IMR-90 (cell line): ENCODE data around the gene RAB37. TPM values are rescaled to one million over a fixed set of nuclear protein-coding genes. Genes with fewer than 3 reads are reported as not detected.

ENCODE experiments used
- ATAC-seq: fragments of 200-7000 bp; cut with Tn5 transposase; 2 replicates; pipeline ENCODE4 v1.9.1; 2020; ENCODE audit warnings: low read depth, mild to moderate bottlenecking, moderate library complexity
- BruUV-seq: library from RNA; stranded (reverse); fragments of 400-500 nt; replicated peaks from 2 replicates; lab custom pipeline; 2021; lab: Mats Ljungman, UMichigan
- CTCF ChIA-PET: fragments of 300-600 bp; formaldehyde crosslinking; extraction: SDS; loops from one replicate; lab custom pipeline; 2021; ENCODE audit warnings: antibody characterized with exemption; lab: Yijun Ruan, JAX
- POLR2A ChIA-PET: fragments of 300-600 bp; sonication (Branson Sonifier 250); formaldehyde crosslinking; loops from one replicate; lab custom pipeline; 2022; ENCODE audit warnings: antibody characterized with exemption; ENCODE audit not compliant: unreplicated experiment; lab: Charles Lee
- DNase-seq: peaks from one replicate; pipeline ENCODE4 v3.0.0; 2013
- H2AFZ ChIP-seq: replicated peaks from 2 replicates; pipeline ENCODE3; 2013; ENCODE audit warnings: low read length, mild to moderate bottlenecking; ENCODE audit not compliant: poor library complexity
- H2AK5ac ChIP-seq: 2 replicates; pipeline ENCODE4 v1.6.1; 2013; ENCODE audit warnings: low read depth, low read length, inconsistent platforms
- H2AK9ac ChIP-seq: replicated peaks from 2 replicates; pipeline ENCODE3; 2013; ENCODE audit warnings: mild to moderate bottlenecking, low read depth, low read length, moderate library complexity; ENCODE audit not compliant: poor library complexity
- H2BK120ac ChIP-seq: 2 replicates; pipeline ENCODE4 v1.6.1; 2013; ENCODE audit warnings: low read depth, low read length, inconsistent platforms
- H2BK15ac ChIP-seq: 3 replicates; pipeline ENCODE4 v1.6.1; 2013; ENCODE audit warnings: low read depth, low read length, inconsistent platforms
- H2BK20ac ChIP-seq: 2 replicates; pipeline ENCODE4 v1.6.1; 2013; ENCODE audit warnings: low read depth, mild to moderate bottlenecking, inconsistent platforms, low read length, moderate library complexity
- H2BK5ac ChIP-seq: 2 replicates; pipeline ENCODE4 v1.6.1; 2013; ENCODE audit warnings: mild to moderate bottlenecking, low read depth, low read length, inconsistent platforms; ENCODE audit not compliant: poor library complexity, severe bottlenecking
- H3K14ac ChIP-seq: replicated peaks from 2 replicates; pipeline ENCODE4 v1.6.1; 2013; ENCODE audit warnings: low read depth, low read length, inconsistent platforms
- H3K18ac ChIP-seq: 2 replicates; pipeline ENCODE4 v1.6.1; 2013; ENCODE audit warnings: low read depth, low read length, control low read depth
- H3K23ac ChIP-seq: 2 replicates; pipeline ENCODE4 v1.6.1; 2013; ENCODE audit warnings: low read depth, low read length, inconsistent platforms
- H3K27ac ChIP-seq: 2 replicates; pipeline ENCODE4 v1.5.1; 2013; ENCODE audit warnings: mild to moderate bottlenecking, control low read depth, low read length; ENCODE audit not compliant: insufficient read depth
- H3K27me3 ChIP-seq: 2 replicates; pipeline ENCODE4 v1.6.1; 2013; ENCODE audit warnings: low read length; ENCODE audit not compliant: control insufficient read depth, insufficient read depth
- H3K36me3 ChIP-seq: 2 replicates; pipeline ENCODE4 v1.6.1; 2013; ENCODE audit warnings: low read length, mixed read lengths; ENCODE audit not compliant: control insufficient read depth, insufficient read depth
- H3K4ac ChIP-seq: 2 replicates; pipeline ENCODE4 v1.6.1; 2013; ENCODE audit warnings: low read depth, low read length, inconsistent platforms
- H3K4me1 ChIP-seq: 2 replicates; pipeline ENCODE4 v1.6.1; 2013; ENCODE audit warnings: low read length, mixed read lengths; ENCODE audit not compliant: control insufficient read depth, insufficient read depth
- H3K4me2 ChIP-seq: 2 replicates; pipeline ENCODE4 v1.6.1; 2013; ENCODE audit warnings: low read depth, mild to moderate bottlenecking, control low read depth, low read length, moderate library complexity
- H3K4me3 ChIP-seq: 2 replicates; pipeline ENCODE4 v1.5.1; 2013; ENCODE audit warnings: low read depth, mild to moderate bottlenecking, control low read depth, low read length, moderate library complexity; ENCODE audit not compliant: insufficient read depth
- H3K56ac ChIP-seq: 2 replicates; pipeline ENCODE4 v1.6.1; 2013; ENCODE audit warnings: low read length, inconsistent platforms; ENCODE audit not compliant: insufficient read depth; ENCODE audit errors: extremely low read depth
- H3K79me1 ChIP-seq, 2 experiments: 2 replicates each; pipeline ENCODE4 v1.6.1; 2013; ENCODE audit warnings: low read length in 2 of 2, inconsistent platforms in 1 of 2, low read depth in 1 of 2
- H3K9ac ChIP-seq: 2 replicates; pipeline ENCODE4 v1.6.1; 2013; ENCODE audit warnings: low read depth, low read length, control low read depth
- H3K9me1 ChIP-seq: 2 replicates; pipeline ENCODE4 v1.6.1; 2013; ENCODE audit warnings: low read length, inconsistent platforms; ENCODE audit not compliant: insufficient read depth
- H3K9me3 ChIP-seq: 2 replicates; pipeline ENCODE4 v1.6.1; 2013; ENCODE audit warnings: low read length; ENCODE audit not compliant: control insufficient read depth, insufficient read depth
- H4K20me1 ChIP-seq: 2 replicates; pipeline ENCODE4 v1.6.1; 2013; ENCODE audit warnings: low read length, inconsistent platforms; ENCODE audit not compliant: insufficient read depth
- H4K5ac ChIP-seq: 2 replicates; pipeline ENCODE4 v1.6.1; 2013; ENCODE audit warnings: mild to moderate bottlenecking, low read depth, low read length, control low read depth
- H4K8ac ChIP-seq, 2 experiments: 2 replicates each; pipeline ENCODE4 v1.6.1; 2013; ENCODE audit warnings: low read depth in 2 of 2, low read length in 2 of 2, control low read depth in 1 of 2, inconsistent platforms in 1 of 2
- H4K91ac ChIP-seq: 2 replicates; pipeline ENCODE4 v1.6.1; 2013; ENCODE audit warnings: low read depth, low read length, inconsistent platforms; ENCODE audit not compliant: insufficient read depth
- BHLHE40 ChIP-seq: fragments of 150-350 bp; IDR thresholded peaks from 2 replicates; pipeline ENCODE4 v1.6.1; 2016; ENCODE audit warnings: mild to moderate bottlenecking, low read depth, low read length
- CEBPB ChIP-seq: IDR thresholded peaks from 2 replicates; pipeline ENCODE4 v1.6.1; 2012; ENCODE audit warnings: low read depth, low read length, improper control_type of control experiment
- ELK1 ChIP-seq: fragments of 150-350 bp; IDR thresholded peaks from 2 replicates; pipeline ENCODE4 v1.6.1; 2016; ENCODE audit warnings: low read depth, mild to moderate bottlenecking, low read length, moderate library complexity, borderline replicate concordance
- MAFK ChIP-seq: IDR thresholded peaks from 2 replicates; pipeline ENCODE4 v1.6.1; 2012; ENCODE audit warnings: low read depth, low read length, improper control_type of control experiment
- MAZ ChIP-seq: IDR thresholded peaks from 2 replicates; pipeline ENCODE4 v1.6.1; 2012; ENCODE audit warnings: low read depth, mild to moderate bottlenecking, low read length, improper control_type of control experiment, moderate library complexity, borderline replicate concordance
- MXI1 ChIP-seq: IDR thresholded peaks from 2 replicates; pipeline ENCODE4 v1.6.1; 2012; ENCODE audit warnings: low read depth, mild to moderate bottlenecking, low read length, moderate library complexity, borderline replicate concordance
- NFE2L2 ChIP-seq: fragments of 150-350 bp; IDR thresholded peaks from 2 replicates; pipeline ENCODE4 v1.6.1; 2016; ENCODE audit warnings: low read depth, mild to moderate bottlenecking, low read length
- RAD21 ChIP-seq: IDR thresholded peaks from 2 replicates; pipeline ENCODE4 v1.6.1; 2012; ENCODE audit warnings: low read length, improper control_type of control experiment
- RCOR1 ChIP-seq: IDR thresholded peaks from 2 replicates; pipeline ENCODE4 v1.6.1; 2012; ENCODE audit warnings: mild to moderate bottlenecking, low read length, improper control_type of control experiment; ENCODE audit not compliant: insufficient replicate concordance
- USF2 ChIP-seq: fragments of 150-350 bp; IDR thresholded peaks from 2 replicates; pipeline ENCODE4 v1.6.1; 2017; ENCODE audit warnings: mild to moderate bottlenecking, antibody characterized with exemption, low read length, low read depth
- WGBS, 2 experiments: methylation state at CpG; one replicate each; pipeline versions ENCODE4 v1.1.5 to v1.1.7; 2013; ENCODE audit warnings: missing lambda C conversion rate in 2 of 2; ENCODE audit not compliant: insufficient read length in 1 of 2; ENCODE audit errors: extremely low coverage in 2 of 2; 5-methylcytosine and 5-hydroxymethylcytosine counted together
- dilution Hi-C: fragments of 300-500 bp; cut with HindIII; formaldehyde crosslinking; loops from one replicate; pipeline ENCODE4 v1.14.3; 2018; ENCODE audit warnings: low sequenced_read_pairs; ENCODE audit not compliant: unreplicated experiment
- in situ Hi-C: fragments of 300-500 bp; cut with MboI; formaldehyde crosslinking; loops from 3 replicates; pipeline ENCODE4 v1.14.3; 2019; ENCODE audit warnings: low sequenced_read_pairs, inconsistent platforms, mixed read lengths
- intact Hi-C: fragments of 100-400 bp; cut with micrococcal nuclease; formaldehyde crosslinking; loops from 2 replicates; pipeline ENCODE4 v1.10.0; 2022
- polyA plus RNA-seq, 3 experiments: library from polyadenylated mRNA; depleted of rRNA; stranded (reverse); fragments of >200 nt; gene quantifications; 2 replicates each; pipeline ENCODE4 v1.2.3, GENCODE V29; 2012; ENCODE audit warnings: low replicate concordance in 1 of 3
- total RNA-seq: library from RNA; depleted of rRNA; stranded (reverse); fragments of >200 nt; gene quantifications from 2 replicates; pipeline ENCODE4 v1.2.3, GENCODE V29; 2012

Gene RAB37
- total and polyA plus RNA-seq, 2 of the 4 experiments (the other 2 are of a cell fraction), result 0.19 TPM; not detected in 1

- Histone ChIP-seq H3K9me3 (no peaks in the 10 kb centered on the region), H4K20me1 (peaks cover 12% of the 10 kb centered on the region), H3K56ac (no peak overlapping the region), H3K9ac (no peak overlapping the region), H3K4ac (no peak overlapping the region), H4K8ac (no peak overlapping the region), H4K5ac (no peak overlapping the region), H3K79me1 (peaks cover 6 to 32% of the 10 kb centered on the region in 2 experiments), H2BK5ac (no peak overlapping the region), H2BK120ac (no peak overlapping the region), H2BK20ac (no peak overlapping the region), H2AFZ (no peak overlapping the region), H3K23ac (no peak overlapping the region), H3K18ac (no peak overlapping the region), H3K9me1 (peaks cover 9% of the 10 kb centered on the region), H3K4me1 (peaks cover 13% of the 10 kb centered on the region; the same call in 1 of the 2 replicates), H2BK15ac (no peak overlapping the region), H4K91ac (no peak overlapping the region), H3K27me3 (no peaks in the 10 kb centered on the region), H2AK9ac (no peak overlapping the region), H3K27ac (no peak overlapping the region), H3K4me3 (no peak overlapping the region), H3K14ac (no peak overlapping the region), H3K4me2 (no peak overlapping the region), H2AK5ac (no peak overlapping the region), H3K36me3 (no peaks in the 10 kb centered on the region)
- dilution Hi-C loops (no loop called here), in situ Hi-C loops (no loop called here), intact Hi-C loops (no loop called here)
- WGBS, 2 experiments, result no CpG with 5 or more reads among the region's 3 CpGs
- no TSS peak for BruUV-seq
- DNase-seq (no peak), ATAC-seq (no peak)
- TF ChIP-seq RAD21 (no peak), BHLHE40 (no peak), MXI1 (no peak), RCOR1 (no peak), CEBPB (no peak), MAZ (no peak), USF2 (no peak), NFE2L2 (no peak), ELK1 (no peak), MAFK (no peak)
- ChIA-PET POLR2A (no interaction called here), CTCF (no interaction called here)
These were observed 17.8 kb downstream of the RAB37 start for GRCh38 chr17:74754832-74755231.
